Ovary (tissue), 9 donors: ENCODE data around the gene TRPM3. TPM values are rescaled to one million over a fixed set of nuclear protein-coding genes. Genes with fewer than 3 reads are reported as not detected.

ENCODE experiments used
- DNase-seq, 5 donors: peaks; one replicate each; pipeline ENCODE4 v3.0.0-alpha.2; 2019 to 2020
- H3K27ac ChIP-seq, 2 donors: fragments of 200-600 bp; one replicate each; pipeline versions ENCODE4 v1.5.1 to v1.8.0; 2019 to 2022
- H3K27me3 ChIP-seq: fragments of 200-600 bp; one replicate; pipeline ENCODE4 v1.8.0; 2022
- H3K36me3 ChIP-seq: fragments of 200-600 bp; sonication (generic); one replicate; pipeline ENCODE4 v1.5.1; 2019
- H3K4me1 ChIP-seq: one replicate; pipeline ENCODE4 v1.8.1; 2013; ENCODE audit warnings: mild to moderate bottlenecking, moderate library complexity; ENCODE audit not compliant: insufficient read depth
- H3K4me3 ChIP-seq: fragments of 200-600 bp; sonication (generic); one replicate; pipeline ENCODE4 v1.5.1; 2017
- H3K9me3 ChIP-seq, 2 donors: fragments of 200-600 bp in 1 of 2; sonication (generic) in 1 of 2; one replicate each; pipeline versions ENCODE4 v1.5.1 to v1.8.1; 2013 to 2019; ENCODE audit warnings: mild to moderate bottlenecking in 1 of 2, moderate library complexity in 1 of 2
- CTCF ChIP-seq, 3 donors: fragments of 450-650 bp in 2 of 3; fragments of 200-600 bp in 1 of 3; IDR thresholded peaks; one replicate each; pipeline versions ENCODE4 v1.5.1 to v1.8.0; 2016 to 2022; ENCODE audit warnings: antibody characterized with exemption in 3 of 3, mild to moderate bottlenecking in 1 of 3
- EP300 ChIP-seq: sonication (generic); formaldehyde crosslinking; IDR thresholded peaks from one replicate; pipeline ENCODE4 v1.6.1; 2017; ENCODE audit warnings: antibody characterized with exemption
- POLR2A ChIP-seq: fragments of 450-650 bp; IDR thresholded peaks from one replicate; pipeline ENCODE4 v1.6.1; 2017; ENCODE audit warnings: antibody characterized with exemption, mild to moderate bottlenecking, moderate library complexity
- WGBS, 3 donors: extraction: QIAGEN DNeasy Blood & Tissue Kit in 1 of 3; methylation state at CpG; one replicate each; pipeline versions ENCODE4 v1.1.5 to v1.1.7; 2013 to 2017; 5-methylcytosine and 5-hydroxymethylcytosine counted together
- intact Hi-C, 4 donors: fragments of 100-400 bp; cut with DNase I; formaldehyde crosslinking; loops; one replicate each; pipeline versions ENCODE4 v1.11.0 to v1.15.1; 2022 to 2023
- polyA plus RNA-seq, 2 donors: library from polyadenylated mRNA; stranded (reverse); fragments of 200-250 nt in 1 of 2; fragments of 350-450 nt in 1 of 2; fragmentation: Illumina TruSeq in 1 of 2; extraction: RNeasy Lipid Tissue Mini Kit (QIAGEN cat#74804) in 1 of 2; gene quantifications; one replicate each; pipeline ENCODE4 v1.2.3, GENCODE V29; 2013 to 2014
- total RNA-seq, 7 donors: library from RNA; depleted of rRNA in 2 of 7; stranded (reverse); fragments of >200 nt in 2 of 7; fragmentation: NEBNext Ultra II Directional in 3 of 7; extraction: Animal tissue kit (Norgen Biotek cat#: 25700) in 3 of 7; gene quantifications; one replicate each; pipeline versions ENCODE4 v1.1.0 to v1.2.4, GENCODE V29; 2016 to 2023
- donor health status: DM: no; HTN: no; CAD: no; lungs with moderate emphysema.
- donor health status: DM: no; HTN: no; CAD: no.
- donor health status: Bipolar disorder and iron deficiency.
- donor health status: DM: yes; HTN: yes; CAD: no.
- donor health status: DM: no; HTN: no; CAD: no.
- donor health status: DM: yes; HTN: yes; CAD: no.

TRPM3 gene
- total and polyA plus RNA-seq, 9 donors: 0.80 to 18.5 (median 4.6) TPM

GRCh38 chr9:70485273-70485858, 636.1 kb downstream of the TRPM3 start:
- Histone ChIP-seq H3K4me3 (no peak overlapping the region), H3K36me3 (no peaks in the 10 kb centered on the region), H3K4me1 (peaks cover 9% of the 10 kb centered on the region), H3K9me3 (no peaks in the 10 kb centered on the region), H3K27ac (no peak overlapping the region), H3K27me3 (no peaks in the 10 kb centered on the region)
- peak in 3 of 5 donors; percentile 34 to 51 (median 35) for DNase-seq
- WGBS, 3 donors: 70 to 78% (median 75%) methylated on average over 5 of the region's 5 CpGs
- intact Hi-C loops: loop anchor here in 1 of 4 donors (2.0 to 10.0 kb wide), 2 partner anchors 115 to 141 kb away; no protein-coding TSS in a partner anchor
- no peak for TF ChIP-seq CTCF (IDR thresholded peaks at IDR 0.05)
- no peak for TF ChIP-seq POLR2A
- no peak for TF ChIP-seq EP300

GRCh38 chr9:70484232-70485130, 636.9 kb downstream of the TRPM3 start:
- Histone ChIP-seq H3K4me1 (peaks cover 14% of the 10 kb centered on the region), H3K36me3 (no peaks in the 10 kb centered on the region), H3K9me3 (no peaks in the 10 kb centered on the region), H3K4me3 (no peak overlapping the region), H3K27ac (no peak overlapping the region), H3K27me3 (no peaks in the 10 kb centered on the region)
- peak in 1 of 5 donors; percentile 52 for DNase-seq
- 56 to 59% (median 59%) methylated on average over 8 of the region's 8 CpGs for WGBS, 3 donors
- intact Hi-C loops: loop anchor here in 1 of 4 donors (2.0 to 10.0 kb wide), 2 partner anchors 116 to 140 kb away; no protein-coding TSS in a partner anchor
- TF ChIP-seq EP300 (no peak), CTCF (IDR thresholded peaks at IDR 0.05) (peak; percentile 17 to 85 (median 72))

- no peaks in the 10 kb centered on the region for H3K9me3 ChIP-seq
- no peak overlapping the region for H3K4me3 ChIP-seq
- peak overlapping the region; percentile 81 to 86 for H3K27ac ChIP-seq
- 63 to 79% (median 78%) methylated on average over 1 of the region's 1 CpG for WGBS, 3 donors
- H3K4me1 ChIP-seq: peaks cover 26% of the 10 kb centered on the region
- H3K36me3 ChIP-seq: no peaks in the 10 kb centered on the region
- DNase-seq: no peak
- H3K27me3 ChIP-seq: no peaks in the 10 kb centered on the region
- TF ChIP-seq POLR2A (no peak), CTCF (IDR thresholded peaks at IDR 0.05) (no peak)
- intact Hi-C loops: loop anchor here in 3 of 4 donors (2.0 to 10.0 kb wide), 3 partner anchors 61 to 137 kb away; no protein-coding TSS in a partner anchor
Measured at GRCh38 chr9:70481471-70481870, 640.0 kb downstream of the TRPM3 start.

- peaks cover 26% of the 10 kb centered on the region for H3K4me1 ChIP-seq
- no peaks in the 10 kb centered on the region for H3K27me3 ChIP-seq
- intact Hi-C loops: loop anchor here in 3 of 4 donors (1.0 to 10.0 kb wide), 4 partner anchors 59 to 136 kb away; no protein-coding TSS in a partner anchor
- 1 to 8% (median 5%) methylated on average over 15 of the region's 15 CpGs for WGBS, 3 donors
- DNase-seq: peak; percentile 68 to 92 (median 88)
- H3K9me3 ChIP-seq: no peaks in the 10 kb centered on the region
- TF ChIP-seq POLR2A (peak; percentile 67), CTCF (IDR thresholded peaks at IDR 0.05) (peak in 1 of 3 donors; percentile 6), EP300 (peak; percentile 97)
- H3K4me3 ChIP-seq: no peak overlapping the region
- H3K27ac ChIP-seq: peak overlapping the region; percentile 81 to 86
- no peaks in the 10 kb centered on the region for H3K36me3 ChIP-seq
Measured at GRCh38 chr9:70480405-70480980, 640.9 kb downstream of the TRPM3 start.
